ENCODE measurements around the gene PPL. TPM values are rescaled to one million over a fixed set of nuclear protein-coding genes. Genes with fewer than 3 reads are reported as not detected.

Gene PPL
- total and polyA plus RNA-seq, 2 of the 8 experiments (the other 6 are each of a cell fraction or from before 2014, with no cell fraction given): 11.3 to 29.5 TPM

DNA sequence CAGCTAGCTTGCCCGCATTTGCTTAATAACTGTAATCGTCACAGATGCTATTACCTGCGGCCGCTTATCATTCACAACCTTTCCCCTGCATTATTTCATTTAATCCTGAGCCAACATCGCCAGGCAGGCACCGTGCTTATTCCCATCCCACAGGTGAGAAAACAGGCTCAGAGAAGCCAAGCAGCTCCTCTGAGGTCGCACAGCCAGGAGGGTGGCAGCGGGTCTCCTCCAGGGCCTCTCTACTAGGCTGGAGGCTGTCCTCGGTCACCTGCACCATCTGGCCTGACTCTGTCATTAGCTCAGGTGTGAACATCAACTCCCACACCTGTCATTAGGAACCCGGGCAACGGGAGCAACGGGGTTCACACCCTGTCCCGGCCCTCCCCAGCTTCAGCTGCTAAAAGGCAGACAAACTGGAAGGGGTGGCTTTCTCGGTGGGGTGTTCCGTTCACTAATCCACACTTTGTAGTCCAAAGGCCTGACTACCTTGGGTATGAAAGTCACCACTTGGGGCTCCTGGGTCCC is 3.0 kb downstream of the PPL start (continued):
- TF ChIP-seq, protein P1, sequence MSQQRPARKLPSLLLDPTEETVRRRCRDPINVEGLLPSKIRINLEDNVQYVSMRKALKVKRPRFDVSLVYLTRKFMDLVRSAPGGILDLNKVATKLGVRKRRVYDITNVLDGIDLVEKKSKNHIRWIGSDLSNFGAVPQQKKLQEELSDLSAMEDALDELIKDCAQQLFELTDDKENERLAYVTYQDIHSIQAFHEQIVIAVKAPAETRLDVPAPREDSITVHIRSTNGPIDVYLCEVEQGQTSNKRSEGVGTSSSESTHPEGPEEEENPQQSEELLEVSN (IDR thresholded peaks at IDR 0.05): no peak
- TF ChIP-seq JUN (IDR thresholded peaks at IDR 0.05; ENCODE audit: low read depth, low read length) (no peak), HDAC2 (IDR thresholded peaks at IDR 0.05; ENCODE audit: borderline replicate concordance in 1 of 2, low read depth in 2 of 2, low read length in 2 of 2) (no peak), TCF12 (IDR thresholded peaks at IDR 0.05; ENCODE audit: low read depth, low read length) (no peak), RNF2 (IDR thresholded peaks at IDR 0.05; ENCODE audit: borderline replicate concordance, low read depth, low read length, missing control alignments, poor library complexity, severe bottlenecking) (no peak), CTBP2 (IDR thresholded peaks at IDR 0.05; ENCODE audit: borderline replicate concordance, insufficient read depth, insufficient read length, low read length) (no peak), EP300 (IDR thresholded peaks at IDR 0.05; ENCODE audit: borderline replicate concordance in 1 of 2, low read depth in 2 of 2, low read length in 2 of 2) (no peak), MAFK (IDR thresholded peaks at IDR 0.05; ENCODE audit: low read depth, low read length) (no peak)
- TF ChIP-seq, protein P2, sequence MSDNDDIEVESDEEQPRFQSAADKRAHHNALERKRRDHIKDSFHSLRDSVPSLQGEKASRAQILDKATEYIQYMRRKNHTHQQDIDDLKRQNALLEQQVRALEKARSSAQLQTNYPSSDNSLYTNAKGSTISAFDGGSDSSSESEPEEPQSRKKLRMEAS (IDR thresholded peaks at IDR 0.05): no peak
- TF ChIP-seq, protein P3, sequence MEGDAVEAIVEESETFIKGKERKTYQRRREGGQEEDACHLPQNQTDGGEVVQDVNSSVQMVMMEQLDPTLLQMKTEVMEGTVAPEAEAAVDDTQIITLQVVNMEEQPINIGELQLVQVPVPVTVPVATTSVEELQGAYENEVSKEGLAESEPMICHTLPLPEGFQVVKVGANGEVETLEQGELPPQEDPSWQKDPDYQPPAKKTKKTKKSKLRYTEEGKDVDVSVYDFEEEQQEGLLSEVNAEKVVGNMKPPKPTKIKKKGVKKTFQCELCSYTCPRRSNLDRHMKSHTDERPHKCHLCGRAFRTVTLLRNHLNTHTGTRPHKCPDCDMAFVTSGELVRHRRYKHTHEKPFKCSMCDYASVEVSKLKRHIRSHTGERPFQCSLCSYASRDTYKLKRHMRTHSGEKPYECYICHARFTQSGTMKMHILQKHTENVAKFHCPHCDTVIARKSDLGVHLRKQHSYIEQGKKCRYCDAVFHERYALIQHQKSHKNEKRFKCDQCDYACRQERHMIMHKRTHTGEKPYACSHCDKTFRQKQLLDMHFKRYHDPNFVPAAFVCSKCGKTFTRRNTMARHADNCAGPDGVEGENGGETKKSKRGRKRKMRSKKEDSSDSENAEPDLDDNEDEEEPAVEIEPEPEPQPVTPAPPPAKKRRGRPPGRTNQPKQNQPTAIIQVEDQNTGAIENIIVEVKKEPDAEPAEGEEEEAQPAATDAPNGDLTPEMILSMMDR (IDR thresholded peaks at IDR 0.05; ENCODE audit: control extremely low read depth in 1 of 3, insufficient read depth in 1 of 3, low read depth in 1 of 3, low read length in 3 of 3): no peak

All from H1 (cell line).